GM21381 (cell line): ENCODE results near the gene FBXO3.
A peak's percentile ranks its signal among the peaks of the same experiment; 100 is the strongest.

Source experiments
- ATAC-seq: cut with Tn5 transposase; IDR thresholded peaks from one replicate; pipeline ENCODE4 v1.9.1; 2021; ENCODE audit warnings: mild to moderate bottlenecking, moderate library complexity; ENCODE audit not compliant: unreplicated experiment

The FBXO3 gene

DNA sequence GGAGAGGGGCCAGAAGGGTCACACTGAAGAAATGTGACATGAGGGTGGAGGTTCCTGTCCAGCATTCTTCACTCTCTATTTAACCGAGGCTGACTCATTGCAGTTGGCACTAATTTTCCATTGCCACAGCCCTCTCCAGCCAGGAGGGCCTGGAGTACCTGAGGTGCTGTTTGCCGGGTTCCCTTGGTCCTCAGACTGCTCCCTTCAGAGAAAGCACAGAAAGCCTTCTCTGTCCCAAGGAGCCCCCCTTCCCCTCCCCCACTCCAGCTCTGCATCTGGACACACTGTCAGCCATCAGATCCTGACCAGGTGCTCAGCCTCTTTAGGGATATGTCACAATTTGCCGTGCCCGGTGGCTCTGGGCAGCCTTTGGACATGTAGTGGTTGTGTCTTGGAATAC is 70.5 kb downstream of the FBXO3 start:
- ATAC-seq = no peak

DNA sequence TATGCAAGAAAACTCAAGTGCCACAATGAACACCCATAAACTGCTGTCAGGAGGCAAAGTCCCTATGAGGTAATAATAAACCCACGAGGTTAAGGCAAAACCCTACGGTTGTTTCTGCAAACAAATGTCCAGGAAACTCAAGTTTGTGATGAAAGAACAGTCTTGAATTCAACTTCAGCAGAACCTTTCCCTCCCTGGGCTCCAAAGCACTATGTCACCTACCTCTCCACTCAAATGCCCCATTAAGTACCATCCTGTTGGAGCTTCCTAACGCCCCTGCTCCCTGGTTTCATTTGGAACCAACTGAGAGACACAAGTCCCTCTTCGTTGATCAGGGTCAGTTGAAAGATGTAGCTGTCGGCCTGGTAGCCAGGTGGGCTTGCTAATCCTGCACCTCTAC is 71.1 kb downstream of the FBXO3 start:
- no peak for ATAC-seq

- no peak for ATAC-seq
Observed at GRCh38 chr11:33701302-33702230, 72.8 kb downstream of the FBXO3 start.

GRCh38 chr11:33700502-33701271 is 73.6 kb downstream of the FBXO3 start, which contains the start of gene C11orf91:
C11orf91 (minus strand) TSS chr11:33700826; CDS start chr11:33700740, 86 bp downstream.
- ATAC-seq = peak; percentile 92

DNA sequence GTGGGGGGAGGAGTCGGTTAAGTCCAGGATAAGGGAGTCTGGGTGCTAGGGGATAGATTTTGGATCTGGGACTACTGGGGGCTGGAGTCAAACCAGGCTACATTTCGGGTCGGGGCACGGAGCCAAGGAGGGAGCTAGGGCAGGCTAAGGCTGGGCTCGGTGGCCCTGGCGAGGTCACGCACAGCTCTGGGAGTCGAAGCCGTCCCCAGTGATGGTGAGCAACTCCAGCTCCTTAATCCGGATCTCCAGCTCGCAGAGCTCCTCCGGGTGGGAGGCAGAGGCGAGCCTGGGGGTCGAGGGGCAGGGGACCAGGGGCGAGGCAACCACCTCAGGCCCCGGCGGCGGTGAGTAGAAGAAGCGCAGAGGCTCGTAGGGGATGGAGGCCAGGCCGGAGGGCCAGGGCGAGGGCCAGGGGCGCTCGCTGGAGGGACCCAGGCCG is 74.2 kb downstream of the FBXO3 start:
- ATAC-seq = no peak

DNA sequence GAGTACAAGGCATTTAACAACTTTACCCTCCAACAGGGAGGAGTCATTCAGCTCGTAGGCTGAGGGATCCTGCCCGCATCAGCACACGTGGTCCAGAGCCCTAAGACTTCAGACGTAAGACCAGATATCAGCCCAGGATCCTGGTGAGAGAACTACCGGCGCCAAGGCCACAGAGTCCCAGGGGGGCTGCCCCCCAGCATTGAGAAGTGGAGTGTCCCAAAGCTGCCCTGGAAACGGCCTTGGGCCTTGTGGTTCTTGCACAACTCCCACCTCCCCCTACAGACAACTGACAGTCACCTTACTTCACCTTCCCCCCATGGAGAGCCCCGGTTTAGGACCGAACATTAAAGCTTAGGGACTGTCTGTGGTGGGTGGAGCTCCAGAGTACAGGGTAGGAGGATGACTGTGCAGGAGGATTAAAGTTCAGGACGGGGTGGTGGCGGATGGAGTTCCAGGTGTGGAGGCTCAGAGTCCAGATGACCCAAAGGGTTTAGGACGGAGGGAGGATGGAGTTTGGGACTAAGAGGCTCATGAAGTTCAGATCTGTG is 74.7 kb downstream of the FBXO3 start:
- no peak for ATAC-seq

DNA sequence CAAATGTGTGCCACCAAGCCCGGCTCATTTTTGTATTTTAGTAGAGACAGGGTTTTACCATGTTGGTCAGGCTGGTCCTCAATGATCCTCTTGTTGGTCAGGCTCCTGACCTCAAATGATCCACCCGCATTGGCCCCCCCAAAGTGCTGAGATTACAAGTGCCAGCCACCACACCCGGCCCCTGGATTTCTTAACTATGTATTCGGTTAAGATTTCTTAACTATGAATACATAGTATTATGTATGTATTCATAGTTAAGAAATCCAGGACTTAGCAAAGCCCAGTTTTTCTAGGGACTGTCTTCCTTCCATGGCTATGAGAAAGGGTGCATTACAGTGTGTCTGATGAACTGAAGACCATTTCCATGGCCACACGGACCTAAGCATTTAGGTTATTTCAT is 75.4 kb downstream of the FBXO3 start:
- no peak for ATAC-seq

- no peak for ATAC-seq
Observed at GRCh38 chr11:33697997-33698396, 76.3 kb downstream of the FBXO3 start.

- no peak for ATAC-seq
Observed at GRCh38 chr11:33696931-33697638, 77.2 kb downstream of the FBXO3 start.

DNA sequence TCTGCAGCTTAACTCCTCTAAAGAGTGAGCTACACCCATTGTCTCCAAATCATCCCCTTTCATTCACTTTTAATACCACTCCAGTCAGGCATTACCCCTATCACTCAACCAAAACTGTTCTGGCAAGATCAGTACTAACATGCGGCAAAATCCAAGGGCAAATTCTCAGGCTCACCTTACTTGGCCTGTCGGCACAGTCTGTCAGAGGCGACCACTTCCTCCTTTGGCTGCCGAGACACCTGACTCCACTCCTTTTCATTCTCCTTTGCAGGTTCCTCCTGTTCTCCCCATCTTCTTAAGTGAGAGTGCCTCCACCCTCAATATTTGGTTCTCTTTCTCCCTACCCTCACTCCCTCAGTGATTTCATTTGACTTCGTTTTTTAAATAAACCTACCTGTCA is 77.9 kb downstream of the FBXO3 start:
- ATAC-seq = no peak

GRCh38 chr11:33695051-33695566 is 79.2 kb downstream of the FBXO3 start:
- no peak for ATAC-seq

DNA sequence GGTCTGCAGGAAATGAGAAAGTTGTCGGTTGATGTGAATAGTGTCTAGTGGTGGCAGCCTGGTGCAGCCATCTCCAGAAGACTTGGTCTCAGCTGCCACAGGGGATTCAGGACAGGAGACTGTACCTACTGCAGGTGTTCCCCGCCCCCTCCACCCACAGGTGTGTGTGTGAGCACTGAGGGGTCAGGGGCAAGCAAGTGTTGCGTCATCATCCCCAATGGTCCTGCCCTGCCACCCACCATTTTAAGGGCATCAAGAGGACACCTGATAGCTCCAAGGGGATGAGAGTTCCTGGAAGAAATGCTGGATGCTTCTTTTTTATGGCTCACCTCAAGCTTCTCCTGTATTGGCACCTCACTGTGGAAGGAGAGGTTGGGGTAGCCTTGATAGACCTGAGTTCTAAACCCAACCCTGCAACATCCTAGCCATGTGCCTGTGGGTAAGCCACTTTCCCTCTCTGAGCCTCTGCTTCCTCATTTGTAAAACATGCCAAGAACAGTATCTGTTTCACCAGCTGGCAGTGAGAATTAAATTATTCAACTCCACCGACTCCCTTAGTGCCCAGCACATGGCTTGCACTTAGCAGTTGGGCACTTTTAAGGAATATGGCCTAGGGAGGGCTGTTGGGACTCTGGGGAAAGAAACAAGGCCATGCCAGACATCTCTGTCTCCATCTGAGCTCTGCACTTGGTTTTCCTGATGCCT is 79.8 kb downstream of the FBXO3 start:
- no peak for ATAC-seq

DNA sequence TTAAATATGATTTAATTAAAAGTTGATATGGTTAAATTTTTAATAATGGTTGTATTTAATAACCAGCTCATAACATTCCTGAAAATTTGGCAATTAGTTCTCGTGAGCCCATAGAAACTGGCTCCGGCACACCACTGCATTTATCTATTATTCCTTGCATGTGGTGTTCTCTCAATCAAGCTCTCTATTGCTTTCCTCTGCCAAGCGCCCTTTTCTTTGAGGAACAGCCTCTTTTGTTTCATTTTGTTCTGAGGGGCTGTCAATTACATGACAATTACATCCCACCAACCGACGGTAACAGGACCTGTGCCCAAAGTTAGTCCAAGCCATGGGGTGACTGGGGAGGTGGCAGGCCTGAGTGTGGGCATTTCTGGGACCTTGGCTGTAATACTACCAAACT is 81.8 kb downstream of the FBXO3 start:
- ATAC-seq = no peak

GRCh38 chr11:33692013-33692504 is 82.3 kb downstream of the FBXO3 start:
- ATAC-seq = no peak

- no peak for ATAC-seq
Observed at GRCh38 chr11:33691066-33691864, 83.1 kb downstream of the FBXO3 start.
